Activated CD8-positive, alpha-beta memory T cell treated with anti-CD3 and anti-CD28 coated beads, Interleukin-2, amount 50 U/mL, for 4 hours (primary cell): ENCODE data around the gene CPA4.

Source experiments
- DNase-seq: peaks from one replicate; pipeline ENCODE4 v3.0.0-alpha.2; 2020

Gene CPA4

DNA sequence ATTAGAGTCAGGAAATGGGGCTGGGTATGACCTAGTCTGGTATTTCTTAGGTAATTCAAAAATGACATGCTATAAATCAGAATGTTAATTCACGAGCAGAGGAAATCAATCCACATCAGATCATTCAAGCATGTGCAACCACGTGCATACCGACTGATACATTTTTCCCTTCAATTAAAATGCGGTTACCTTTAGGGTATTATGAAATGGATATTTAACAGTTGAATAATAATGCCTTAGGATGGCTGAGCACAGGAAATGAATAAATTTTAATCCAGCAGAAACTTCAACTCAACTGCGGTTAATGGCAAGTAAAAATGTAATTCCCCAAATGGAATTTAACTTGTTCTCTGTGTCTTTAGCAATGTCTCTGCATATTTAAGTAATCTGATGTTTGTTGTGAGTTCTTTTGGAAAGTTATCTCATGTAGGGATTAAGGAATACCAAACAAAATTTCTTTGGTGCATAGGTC lies 17.1 kb upstream of the CPA4 start:
- no peak for DNase-seq

DNA sequence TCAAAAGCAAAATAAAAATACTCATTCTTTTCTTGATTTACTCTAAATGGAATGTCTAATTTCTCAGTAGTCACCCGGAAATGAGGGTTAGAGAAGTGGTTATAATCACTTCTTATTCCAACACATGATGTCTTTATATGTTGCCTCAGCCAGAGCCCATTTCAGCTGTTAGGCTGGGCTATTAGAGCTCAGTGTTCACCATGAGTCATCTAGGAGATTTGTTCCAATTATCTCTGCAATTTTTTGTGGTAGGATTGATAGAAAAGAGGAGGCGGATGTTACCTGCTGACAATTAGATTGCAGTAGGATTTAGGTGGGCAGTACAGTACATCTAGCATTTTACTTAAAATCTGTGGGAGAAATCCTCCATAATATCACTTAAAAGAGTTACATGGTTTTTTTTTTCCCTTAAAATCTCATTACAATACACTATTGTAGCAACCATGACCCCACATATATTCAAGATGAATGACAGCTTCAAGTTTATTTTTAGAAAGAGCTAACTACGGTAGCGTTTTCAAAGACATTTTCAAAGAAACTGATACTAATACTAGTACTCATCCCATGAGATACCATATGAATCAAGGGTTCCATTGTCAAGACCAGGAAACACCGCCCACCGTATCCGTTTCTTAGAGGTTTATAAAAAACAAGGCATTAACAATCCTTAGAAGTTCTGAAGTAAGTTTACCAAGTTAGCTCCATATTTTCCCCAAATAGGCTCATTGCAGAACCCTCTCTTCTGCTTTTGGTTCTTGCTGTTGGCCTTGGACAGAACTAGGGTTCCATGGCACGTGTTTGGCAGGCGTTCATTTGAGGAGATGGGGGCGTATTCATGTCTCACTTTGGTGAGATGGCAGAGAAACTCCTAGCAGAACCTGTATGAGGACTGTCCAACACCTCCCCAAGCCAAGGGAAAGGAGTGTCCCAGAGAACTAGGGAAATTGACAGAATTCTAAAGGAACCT lies 15.9 kb upstream of the CPA4 start:
- no peak for DNase-seq

DNA sequence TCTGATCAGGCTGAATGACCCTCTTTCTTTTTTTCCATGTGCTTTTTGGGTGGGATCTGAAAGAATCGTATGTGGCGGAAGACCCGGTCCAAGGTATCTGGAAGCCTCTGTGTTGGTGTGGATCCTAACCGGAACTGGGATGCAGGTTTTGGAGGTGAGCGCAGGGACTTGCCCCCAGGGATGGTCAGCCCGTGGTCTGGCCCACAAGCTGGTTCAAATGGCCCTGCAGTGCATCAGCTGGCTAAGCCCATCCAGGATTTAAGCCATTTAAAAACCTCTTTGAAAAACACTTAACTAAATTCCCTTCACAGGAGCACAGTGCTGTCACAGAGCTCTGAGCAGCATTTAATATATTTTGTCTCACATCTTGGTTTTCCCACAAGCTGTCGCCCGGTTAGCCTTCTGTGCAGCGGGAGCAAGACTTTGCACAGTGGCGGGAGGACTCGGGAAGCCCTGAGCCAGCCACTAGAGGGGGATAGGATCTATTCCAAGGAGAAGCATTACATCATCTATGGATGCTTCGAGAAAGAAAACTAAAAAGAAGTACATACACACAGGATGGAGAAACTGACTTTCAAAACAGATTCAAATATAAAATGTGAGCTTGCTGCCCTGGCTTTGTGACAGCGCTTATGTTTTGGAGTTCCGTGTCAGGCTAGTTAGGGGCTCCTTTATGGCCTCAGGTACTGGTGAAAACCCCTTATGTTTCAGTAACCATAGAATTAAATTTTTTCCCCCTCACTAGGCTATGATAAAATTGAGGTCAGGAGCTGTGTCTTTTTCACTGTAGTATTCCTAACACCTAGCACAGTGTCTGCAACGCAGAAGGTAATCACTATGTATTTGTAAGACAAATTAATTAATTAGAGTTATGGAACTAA lies 15.0 kb upstream of the CPA4 start:
- DNase-seq, result no peak

DNA sequence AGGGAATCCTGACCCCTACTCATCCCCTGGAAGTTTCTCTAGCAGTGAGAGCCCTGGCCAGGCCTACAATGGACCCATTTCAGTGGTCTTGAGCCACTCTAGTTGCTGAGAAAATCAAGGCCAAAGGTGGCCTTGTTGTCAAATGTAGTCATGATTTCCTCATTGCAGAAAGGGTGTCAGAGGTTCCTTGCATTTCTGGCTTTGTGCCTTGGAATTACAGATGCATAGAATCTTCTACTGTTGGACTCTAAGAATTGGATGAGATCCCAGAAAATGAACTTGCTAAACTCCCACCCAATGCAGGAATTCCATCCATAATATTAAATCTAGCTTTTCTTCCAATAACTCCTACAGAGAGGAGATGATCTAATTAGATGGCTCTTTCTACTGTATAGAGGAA lies 14.1 kb upstream of the CPA4 start:
- DNase-seq, result no peak

DNA sequence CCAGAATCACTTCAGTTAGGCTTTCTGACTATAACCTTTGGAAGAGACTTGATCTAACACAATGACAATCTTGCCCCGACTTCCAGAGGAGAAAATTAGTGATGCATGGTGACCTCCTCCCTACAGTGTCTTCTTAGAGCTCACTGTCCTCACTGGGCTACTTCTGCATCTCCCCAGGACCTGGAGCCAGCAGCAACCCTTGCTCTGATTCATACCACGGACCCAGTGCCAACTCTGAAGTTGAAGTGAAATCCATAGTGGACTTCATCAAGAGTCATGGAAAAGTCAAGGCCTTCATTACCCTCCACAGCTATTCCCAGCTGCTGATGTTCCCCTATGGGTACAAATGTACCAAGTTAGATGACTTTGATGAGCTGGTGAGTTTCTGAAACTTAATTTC lies 13.7 kb upstream of the CPA4 start:
- no peak for DNase-seq

DNA sequence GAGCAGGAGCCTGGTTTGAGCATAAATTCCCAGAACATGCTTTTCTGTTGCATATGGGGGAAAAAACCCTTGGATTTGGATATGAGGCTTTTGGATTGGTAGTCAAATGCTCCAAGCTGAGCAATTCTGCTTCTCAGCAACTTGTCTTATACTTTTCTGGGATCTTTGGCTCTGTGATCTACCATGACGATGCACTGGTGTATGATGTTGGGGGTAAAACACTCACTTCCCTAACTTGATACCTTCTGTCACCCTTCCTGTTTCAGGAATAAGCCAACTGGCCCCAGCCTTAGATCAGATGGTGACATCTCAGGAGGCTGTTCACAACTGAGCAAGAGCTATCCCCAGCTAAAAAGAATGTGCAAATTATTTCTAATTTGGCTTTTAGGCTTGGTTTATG lies 13.1 kb upstream of the CPA4 start:
- no peak for DNase-seq

DNA sequence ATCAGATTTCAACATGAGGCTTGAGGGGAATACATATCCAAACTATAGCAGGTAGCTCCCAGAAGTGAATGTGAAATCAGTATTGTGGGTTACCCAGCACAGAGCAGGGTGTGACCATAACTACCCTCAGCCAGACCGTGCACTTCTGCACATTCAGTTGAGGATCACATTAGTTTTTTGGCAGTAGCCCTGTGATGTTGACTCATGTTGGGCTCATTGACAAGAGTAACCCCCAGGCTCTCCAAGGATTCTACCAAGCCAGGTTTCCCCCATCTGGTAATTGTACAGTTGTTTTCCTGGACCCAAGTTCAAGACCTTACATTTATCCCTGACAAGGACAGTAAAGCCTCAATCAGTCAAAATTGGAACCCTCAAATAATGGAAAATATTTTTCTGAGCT lies 11.7 kb upstream of the CPA4 start:
- DNase-seq, result no peak

DNA sequence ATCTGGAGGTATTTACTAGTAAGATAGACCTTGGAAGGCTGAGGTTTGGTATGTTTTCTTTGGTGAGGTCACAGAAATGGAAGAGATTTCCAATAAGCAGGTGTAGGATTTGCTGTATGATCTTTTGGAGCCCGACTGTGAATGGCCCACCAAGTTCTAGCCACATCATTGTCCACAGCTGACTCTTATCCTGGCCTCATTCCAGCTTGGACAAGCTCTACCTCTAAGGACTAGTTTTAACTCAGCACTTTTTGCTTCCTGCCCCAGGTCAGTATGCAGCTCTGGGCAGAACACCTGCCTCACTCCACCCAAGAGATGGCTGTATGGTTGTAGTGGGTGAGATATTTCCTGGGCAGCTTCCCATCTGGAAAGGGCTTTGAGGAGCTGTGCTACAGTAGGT lies 6.1 kb upstream of the CPA4 start:
- no peak for DNase-seq

DNA sequence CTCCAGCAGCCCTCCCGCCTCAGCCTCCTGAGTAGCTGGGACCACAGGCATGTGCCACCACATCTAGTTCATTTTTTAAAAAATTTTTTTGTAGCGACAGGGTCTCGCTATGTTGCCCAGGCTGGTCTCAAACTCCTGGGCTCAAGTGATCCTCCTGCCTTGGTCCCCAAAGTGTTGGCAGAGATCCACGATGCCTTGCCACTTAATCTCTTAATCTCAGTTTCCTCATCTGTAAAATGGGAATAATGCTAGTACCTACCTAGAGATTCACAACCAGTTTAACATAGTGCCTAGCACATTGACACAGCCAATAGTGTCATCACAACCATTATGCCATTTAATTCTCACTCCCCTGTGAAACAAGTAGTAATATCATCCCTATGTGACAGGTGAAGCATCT lies 4.8 kb upstream of the CPA4 start:
- no peak for DNase-seq

DNA sequence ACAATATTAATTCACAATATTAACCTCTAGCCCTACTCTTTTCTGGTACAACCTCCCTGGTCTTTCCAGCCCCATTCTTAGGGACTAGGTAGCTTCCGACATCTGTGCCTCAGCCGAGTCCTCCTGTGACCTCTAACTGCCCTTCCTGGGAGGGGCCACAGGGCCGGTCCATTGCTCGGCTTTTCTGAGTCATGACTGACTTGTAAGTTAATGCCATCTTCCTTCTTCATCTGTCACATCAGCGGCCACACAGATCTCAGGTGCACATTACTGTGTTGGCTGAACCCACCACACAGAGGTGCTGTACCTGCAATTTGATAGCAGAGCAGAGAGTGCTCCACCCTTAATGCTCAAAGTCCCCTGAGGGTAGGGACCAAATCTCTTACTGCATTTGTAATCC lies 4.1 kb upstream of the CPA4 start:
- DNase-seq, result no peak

DNA sequence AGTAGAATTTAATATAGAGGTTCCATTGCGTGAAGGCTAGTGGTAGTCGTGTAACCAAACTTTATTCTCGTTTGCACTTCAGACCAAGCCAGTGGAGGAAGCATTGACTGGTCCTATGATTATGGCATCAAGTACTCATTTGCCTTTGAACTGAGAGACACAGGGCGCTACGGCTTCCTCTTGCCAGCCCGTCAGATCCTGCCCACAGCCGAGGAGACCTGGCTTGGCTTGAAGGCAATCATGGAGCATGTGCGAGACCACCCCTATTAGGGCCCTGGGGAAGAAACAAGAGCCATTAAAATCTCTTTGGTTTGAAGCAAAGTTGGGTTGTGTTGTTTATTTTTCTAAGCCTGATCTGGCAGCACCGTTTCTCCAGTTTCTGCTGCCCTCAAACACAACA lies 3.5 kb upstream of the CPA4 start:
- no peak for DNase-seq

DNA sequence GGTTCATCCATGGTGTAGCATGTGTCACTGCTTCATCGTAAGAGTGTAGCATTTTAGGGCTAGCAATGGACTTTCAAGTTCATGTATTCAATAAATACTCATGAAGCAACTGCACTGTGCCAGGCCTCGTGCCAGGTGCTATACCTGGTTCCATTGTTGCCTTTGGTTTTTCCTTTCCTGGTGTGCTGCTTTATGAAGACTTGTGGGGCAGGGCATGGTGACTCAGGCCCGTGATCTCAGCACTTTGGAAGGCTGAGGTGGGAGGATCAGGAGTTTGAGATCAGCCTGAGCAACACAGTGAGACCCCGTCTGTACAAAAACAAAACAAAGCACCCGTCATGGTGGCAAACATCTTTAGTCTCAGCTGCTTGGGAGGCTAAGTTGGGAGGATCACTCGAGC lies 2.2 kb upstream of the CPA4 start:
- DNase-seq, result no peak

DNA sequence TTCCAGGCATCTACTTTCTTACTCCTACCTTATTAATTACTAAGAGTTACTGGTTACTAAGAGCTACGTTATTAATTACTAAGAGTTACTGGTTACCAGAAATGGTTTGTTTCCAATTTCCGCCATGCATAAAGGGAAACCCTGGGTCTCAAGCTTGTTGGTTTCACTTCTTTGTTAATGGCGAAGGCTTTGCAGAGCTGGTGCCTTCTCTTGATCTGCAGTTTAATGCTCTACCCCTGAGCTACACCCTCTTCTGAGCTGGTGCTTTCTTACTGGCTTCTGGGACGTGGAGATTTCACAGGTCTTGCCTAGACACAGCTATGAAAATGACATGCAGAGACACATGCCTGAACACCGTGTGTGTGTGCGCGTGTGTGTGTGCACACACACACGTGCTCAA lies 560 bp downstream of the CPA4 start:
- DNase-seq, result no peak

DNA sequence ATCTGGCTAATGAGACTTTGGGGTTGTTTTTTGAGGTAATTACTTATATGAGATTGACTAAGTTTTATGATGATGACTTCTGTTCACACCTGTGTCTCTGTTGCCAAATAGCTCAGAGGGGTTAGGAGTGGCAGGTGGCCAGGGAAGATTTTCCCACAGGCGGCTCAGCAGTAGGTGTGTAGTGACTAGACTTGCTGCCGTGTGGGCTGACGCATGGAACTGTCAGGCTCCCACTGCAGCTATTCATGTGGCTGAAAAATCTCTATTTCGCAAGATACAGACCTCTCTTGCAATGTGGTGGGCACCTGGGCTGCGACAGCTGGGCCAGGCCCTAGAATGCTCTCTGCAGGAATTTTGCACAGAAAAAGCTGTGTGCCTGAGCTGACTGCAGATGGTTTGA lies 1.4 kb downstream of the CPA4 start:
- DNase-seq, result no peak

DNA sequence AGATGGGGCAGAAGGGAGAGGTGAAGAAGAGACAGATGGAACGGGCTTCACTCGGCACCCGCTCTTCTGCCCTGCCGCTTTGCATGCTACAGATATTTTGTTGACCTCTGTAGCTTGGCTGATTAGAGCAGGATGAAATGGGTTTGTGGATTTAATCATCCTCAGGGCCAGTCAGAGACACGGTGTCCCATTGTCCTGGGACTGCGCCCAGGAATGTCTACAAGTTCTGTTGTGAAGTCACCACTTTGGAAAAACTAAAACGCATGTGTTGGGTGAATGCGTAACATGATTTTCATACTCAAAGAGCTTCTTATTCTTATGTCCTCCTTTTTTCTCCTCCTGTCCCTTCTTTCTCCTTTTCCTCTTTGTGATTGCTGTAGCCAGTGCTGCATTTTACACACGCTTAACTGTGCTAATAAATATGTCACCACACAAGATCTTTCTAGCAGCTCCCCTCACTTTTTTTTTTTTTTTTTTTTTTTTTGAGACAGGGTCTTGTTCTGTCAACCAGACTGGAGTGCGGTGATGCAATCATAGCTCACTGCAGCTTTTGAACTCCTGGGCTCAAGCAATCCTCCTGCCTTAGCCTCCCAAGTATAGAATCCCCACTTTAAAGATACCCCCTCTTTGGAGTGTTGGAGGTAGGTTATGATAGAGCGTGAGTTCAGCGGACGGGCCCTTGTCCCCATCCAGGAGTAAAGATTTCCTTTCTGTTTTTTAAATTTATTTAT lies 3.4 kb downstream of the CPA4 start:
- DNase-seq, result no peak

DNA sequence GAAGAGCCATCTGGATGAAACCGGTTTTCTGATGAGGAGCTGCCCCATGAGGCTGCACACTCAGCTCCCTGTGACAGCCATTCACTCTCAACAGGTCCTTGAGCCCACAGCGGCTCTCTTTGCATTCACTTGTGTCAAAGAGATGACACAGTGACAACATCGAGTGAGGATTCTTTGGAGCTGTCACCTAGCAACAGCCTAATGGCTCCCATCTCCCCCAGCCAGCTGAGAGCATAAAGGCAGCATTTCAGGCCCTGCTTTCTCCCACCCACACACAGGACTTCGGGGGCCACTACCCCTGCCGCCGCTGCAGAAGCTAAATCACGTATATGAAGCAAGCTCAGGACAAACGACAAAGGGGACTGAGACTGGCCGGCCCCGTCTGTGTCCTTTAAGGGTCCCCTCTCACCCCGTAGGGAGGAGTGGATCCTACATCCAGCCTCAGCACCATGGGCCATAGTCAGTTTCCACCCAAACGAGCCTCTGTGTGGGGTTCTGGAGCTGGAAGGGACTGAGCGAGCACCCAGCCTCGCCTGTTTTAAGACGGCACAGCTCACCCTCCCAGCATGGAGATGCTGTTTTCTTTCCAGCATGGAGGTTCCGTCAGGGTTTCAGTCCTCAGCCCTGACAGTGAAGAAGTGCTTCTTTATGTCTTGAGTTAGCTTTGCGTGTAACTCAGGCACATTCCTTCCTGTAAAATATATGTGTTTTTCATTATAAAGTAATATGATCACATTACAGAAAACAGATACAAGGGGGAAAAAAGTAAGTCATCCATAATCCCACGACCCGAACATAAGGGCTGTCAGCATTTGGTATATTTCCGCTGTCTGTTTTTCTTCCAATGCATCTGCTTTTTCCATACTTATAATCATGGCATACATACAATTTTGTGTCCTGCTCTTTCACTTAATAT lies 4.9 kb downstream of the CPA4 start:
- DNase-seq, result no peak

DNA sequence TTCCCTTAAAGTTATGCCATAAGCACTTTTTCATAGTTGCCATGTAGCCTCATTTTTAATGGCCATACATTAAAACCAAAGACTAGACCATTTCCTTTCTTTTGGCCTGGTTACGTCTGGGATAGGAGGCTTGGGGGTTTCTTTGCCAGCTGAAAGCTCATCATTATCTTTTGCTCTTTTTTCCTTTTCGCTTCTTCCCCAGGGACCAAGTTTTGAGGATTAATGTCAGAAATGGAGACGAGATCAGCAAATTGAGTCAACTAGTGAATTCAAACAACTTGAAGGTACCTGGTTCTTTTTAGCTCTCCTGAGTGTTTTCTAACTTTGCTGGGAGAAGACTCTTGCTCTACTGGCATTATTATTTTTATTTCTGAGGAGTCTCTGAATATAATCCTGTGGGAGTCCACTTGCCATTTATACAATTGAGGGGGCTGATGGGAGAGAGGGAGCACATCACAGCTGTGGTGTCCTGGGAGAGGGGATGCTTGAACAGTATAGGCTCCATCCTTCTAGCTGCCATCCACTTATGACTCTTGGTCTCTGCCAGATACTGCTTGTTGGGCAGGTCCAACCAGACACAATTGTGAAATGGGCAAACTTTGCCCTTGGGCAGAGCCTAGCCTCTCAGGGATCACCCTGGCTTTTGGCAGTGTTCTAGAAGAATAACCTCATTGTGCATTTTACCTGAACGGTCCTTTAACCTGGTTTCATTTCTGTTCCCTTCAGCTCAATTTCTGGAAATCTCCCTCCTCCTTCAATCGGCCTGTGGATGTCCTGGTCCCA lies 5.8 kb downstream of the CPA4 start:
- no peak for DNase-seq

DNA sequence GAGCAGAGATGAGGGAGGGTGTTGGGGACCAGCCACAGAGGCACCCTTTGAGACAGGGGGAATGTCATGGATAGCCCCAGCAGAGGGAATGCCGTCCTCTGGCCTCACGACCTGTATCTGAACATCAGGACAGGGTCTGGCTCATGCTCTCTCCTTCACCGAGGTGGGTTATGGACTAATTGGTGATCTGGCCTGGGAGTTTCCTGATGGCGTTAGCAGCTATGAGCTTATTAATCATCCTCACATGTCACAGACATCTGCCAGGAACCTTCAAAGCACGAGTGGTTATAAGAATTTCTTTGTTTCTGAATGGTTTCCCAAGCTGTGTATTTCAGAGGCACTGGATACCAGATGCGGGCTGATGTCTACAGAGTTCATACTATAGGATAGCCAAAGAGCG lies 6.9 kb downstream of the CPA4 start:
- no peak for DNase-seq

DNA sequence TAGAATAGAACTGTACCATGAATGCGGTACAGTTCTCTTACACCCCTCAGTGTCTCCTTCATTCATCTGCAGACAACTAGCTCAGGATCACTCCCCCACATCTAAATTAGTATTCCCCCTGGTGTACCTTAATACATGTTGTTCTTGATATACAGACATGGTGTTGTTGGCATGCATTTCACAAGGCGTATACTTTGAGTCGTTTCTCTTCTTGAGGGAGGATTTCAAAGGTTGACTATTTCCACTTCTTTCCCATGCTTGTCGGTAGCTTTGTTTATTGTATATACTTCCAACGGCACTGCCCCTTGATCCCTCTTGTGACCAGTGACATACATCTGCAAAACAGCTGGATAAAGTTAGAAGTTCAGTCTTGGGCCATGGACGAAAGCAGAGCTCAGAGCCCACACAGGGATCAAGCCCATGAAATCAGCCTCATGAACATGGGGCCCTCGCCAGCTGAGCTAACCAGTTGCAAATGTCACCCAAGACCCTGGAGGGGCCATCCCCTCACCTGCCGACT lies 8.6 kb downstream of the CPA4 start:
- DNase-seq, result no peak

DNA sequence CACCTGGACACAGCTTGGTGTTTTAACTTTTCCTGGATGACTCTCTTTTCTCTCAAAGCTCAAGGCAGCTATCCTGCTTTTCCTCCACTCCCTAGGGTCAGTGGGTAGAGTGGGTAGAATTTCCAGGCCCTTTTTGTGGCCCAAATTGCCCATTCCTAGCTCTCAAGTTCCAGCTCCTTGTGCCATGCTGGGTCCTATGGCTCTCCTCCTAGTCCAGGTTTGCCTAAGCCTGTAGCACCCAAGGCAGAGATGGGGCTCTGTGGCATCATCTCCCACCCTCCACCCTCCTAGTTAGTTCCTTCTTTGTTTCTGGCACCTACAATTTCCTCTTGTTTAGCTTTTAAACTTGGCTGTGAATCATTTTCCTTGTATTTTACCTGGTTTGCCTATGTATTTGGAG lies 9.7 kb downstream of the CPA4 start:
- DNase-seq, result no peak

DNA sequence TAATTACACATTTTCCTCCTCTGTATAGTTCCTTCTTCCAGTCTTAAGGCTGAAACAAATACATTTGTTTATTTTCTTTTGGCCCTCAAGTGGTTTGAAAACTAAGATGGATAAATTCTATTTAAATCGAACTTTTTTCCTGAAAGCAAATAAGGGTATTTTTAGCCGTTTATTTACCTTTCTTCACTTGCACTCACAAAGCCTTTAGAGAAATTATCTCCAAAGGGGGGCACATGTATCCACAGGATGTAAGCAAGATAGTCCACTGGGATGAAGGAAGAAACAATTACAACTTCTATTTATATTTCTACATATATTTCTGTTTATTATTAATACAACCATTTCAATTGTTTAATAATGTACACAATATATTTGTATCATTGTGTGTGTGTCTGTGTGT lies 10.2 kb downstream of the CPA4 start:
- DNase-seq, result no peak
